Measurements from ENCODE around the gene TMEM31. TPM values are rescaled to one million over a fixed set of nuclear protein-coding genes. Genes with fewer than 3 reads are reported as not detected.

Gene TMEM31
- total RNA-seq, 1 experiment from 2014 or later: not detected

GRCh38 chrX:103704863-103705262 is 5.8 kb upstream of the TMEM31 start:
- BruUV-seq (replicated peaks): no TSS peak
- TF ChIP-seq EGR1 (IDR thresholded peaks at IDR 0.05; ENCODE audit: low read depth): no peak
- no peak for TF ChIP-seq POLR2AphosphoS5 (IDR thresholded peaks at IDR 0.05; ENCODE audit: low read depth, low read length)
- TF ChIP-seq TCF7L2 (IDR thresholded peaks at IDR 0.05; ENCODE audit: borderline replicate concordance, extremely low read depth, insufficient read depth, insufficient read length): no peak
- TF ChIP-seq ZNF274 (IDR thresholded peaks at IDR 0.05; ENCODE audit: low read depth, low read length): no peak
- TF ChIP-seq CBX3 (IDR thresholded peaks at IDR 0.05; ENCODE audit: low read depth): no peak
- no peak overlapping the region for H3K27ac ChIP-seq (ENCODE audit: low read depth, low read length)
- POLR2A ChIA-PET: no interaction called here
- ATAC-seq: no peak
- CTCF ChIA-PET: no interaction called here
- H3K9ac ChIP-seq (ENCODE audit: low read length): no peak overlapping the region
- intact Hi-C loops (cut with micrococcal nuclease): no loop called here
- H3K9me2 ChIP-seq (ENCODE audit: insufficient read depth): no peaks in the 10 kb centered on the region
- H2AFZ ChIP-seq (ENCODE audit: low read depth, low read length, poor library complexity, severe bottlenecking): no peak overlapping the region
- H3K27me3 ChIP-seq (ENCODE audit: insufficient read depth, low read length): no peaks in the 10 kb centered on the region; the same call in 1 of the 2 replicates
- no peaks in the 10 kb centered on the region for H3K36me3 ChIP-seq (ENCODE audit: control insufficient read depth in 1 of 2, insufficient read depth in 2 of 2, low read length in 2 of 2)
- H4K20me1 ChIP-seq (ENCODE audit: insufficient read depth): no peaks in the 10 kb centered on the region
- H3K4me3 ChIP-seq (replicated peaks in 1 of 2; ENCODE audit: low read depth in 1 of 2, low read length in 2 of 2): no peak overlapping the region
- DNase-seq (ENCODE audit: low read depth, low spot score): no peak
- no peaks in the 10 kb centered on the region for H3K79me2 ChIP-seq (ENCODE audit: insufficient read depth, low read length)
- RAD21 ChIA-PET (ENCODE audit: low non-redundant PET in 1 of 2, low total read pairs in 2 of 2, uncharacterized antibody in 2 of 2, unreplicated experiment in 2 of 2): no interaction called here
- no peaks in the 10 kb centered on the region for H3K4me1 ChIP-seq (ENCODE audit: control insufficient read depth in 1 of 2, insufficient read depth in 2 of 2, low read length in 2 of 2)
- H3K9me3 ChIP-seq (ENCODE audit: control insufficient read depth in 1 of 2, insufficient read depth in 1 of 2, low read depth in 1 of 2, low read length in 2 of 2): no peaks in the 10 kb centered on the region
- H3K4me2 ChIP-seq (ENCODE audit: low read length): no peak overlapping the region

GRCh38 chrX:103716962-103717361 is 6.3 kb downstream of the TMEM31 start:
- H3K4me1 ChIP-seq (ENCODE audit: control insufficient read depth in 1 of 2, insufficient read depth in 2 of 2, low read length in 2 of 2): no peaks in the 10 kb centered on the region
- no peaks in the 10 kb centered on the region for H3K36me3 ChIP-seq (ENCODE audit: control insufficient read depth in 1 of 2, insufficient read depth in 2 of 2, low read length in 2 of 2)
- no peaks in the 10 kb centered on the region for H3K9me3 ChIP-seq (ENCODE audit: control insufficient read depth in 1 of 2, insufficient read depth in 1 of 2, low read depth in 1 of 2, low read length in 2 of 2)
- ChIA-PET RAD21 (ENCODE audit: low non-redundant PET in 1 of 2, low total read pairs in 2 of 2, uncharacterized antibody in 2 of 2, unreplicated experiment in 2 of 2) (no interaction called here), POLR2A (no interaction called here), CTCF (no interaction called here)
- H3K27me3 ChIP-seq (ENCODE audit: insufficient read depth, low read length): 0 out of 2 replicates have a peak, but pooled peaks cover 2% of the 10 kb centered on the region
- H3K79me2 ChIP-seq (ENCODE audit: insufficient read depth, low read length): no peaks in the 10 kb centered on the region
- BruUV-seq (replicated peaks): no TSS peak
- no peak for ATAC-seq
- no peaks in the 10 kb centered on the region for H4K20me1 ChIP-seq (ENCODE audit: insufficient read depth)
- intact Hi-C loops (cut with micrococcal nuclease): no loop called here
- no peak overlapping the region for H3K27ac ChIP-seq (ENCODE audit: low read depth, low read length)
- no peak overlapping the region for H3K9ac ChIP-seq (ENCODE audit: low read length)
- H3K9me2 ChIP-seq (ENCODE audit: insufficient read depth): no peaks in the 10 kb centered on the region
- DNase-seq (ENCODE audit: low read depth, low spot score): no peak
- no peak overlapping the region for H3K4me3 ChIP-seq (replicated peaks in 1 of 2; ENCODE audit: low read depth in 1 of 2, low read length in 2 of 2)
- no peak for TF ChIP-seq ZNF274 (IDR thresholded peaks at IDR 0.05; ENCODE audit: low read depth, low read length)
- TF ChIP-seq TCF7L2 (IDR thresholded peaks at IDR 0.05; ENCODE audit: borderline replicate concordance, extremely low read depth, insufficient read depth, insufficient read length): no peak
- no peak for TF ChIP-seq CBX3 (IDR thresholded peaks at IDR 0.05; ENCODE audit: low read depth)
- TF ChIP-seq CEBPB (IDR thresholded peaks at IDR 0.05; ENCODE audit: low read depth): no peak
- TF ChIP-seq CTCF (IDR thresholded peaks at IDR 0.05 in 2 of 3, conservative IDR thresholded peaks at IDR 0.05 in 1 of 3; ENCODE audit: borderline replicate concordance in 1 of 3, insufficient read depth in 1 of 3, low read depth in 2 of 3, low read length in 2 of 3): no peak
- TF ChIP-seq JUND (IDR thresholded peaks at IDR 0.05): no peak
- TF ChIP-seq REST (IDR thresholded peaks at IDR 0.05; ENCODE audit: low read depth): no peak
- TF ChIP-seq ZFX (IDR thresholded peaks at IDR 0.05): no peak
- TF ChIP-seq ELF1 (IDR thresholded peaks at IDR 0.05; ENCODE audit: borderline replicate concordance, low read depth): no peak
- TF ChIP-seq SRF (IDR thresholded peaks at IDR 0.05; ENCODE audit: low read depth): no peak
- no peak overlapping the region for H3K4me2 ChIP-seq (ENCODE audit: low read length)
- no peak overlapping the region for H2AFZ ChIP-seq (ENCODE audit: low read depth, low read length, poor library complexity, severe bottlenecking)

Measured in HCT116 (cell line).